Loucy (cell line): ENCODE data around the gene MYOF.
A peak's percentile ranks its signal among the peaks of the same experiment; 100 is the strongest.

Experiments used
- H2AFZ ChIP-seq: fragments of 200-600 bp; sonication (generic); 2 replicates; pipeline ENCODE4 v1.6.0; 2016; ENCODE audit warnings: antibody characterized with exemption, mild to moderate bottlenecking, low read length, moderate library complexity
- H3F3A ChIP-seq: fragments of 200-600 bp; 2 replicates; pipeline ENCODE4 v1.6.0; 2016; ENCODE audit warnings: antibody characterized with exemption, low read depth, mild to moderate bottlenecking
- H3K27me3 ChIP-seq: fragments of 200-600 bp; sonication (generic); 2 replicates; pipeline ENCODE4 v1.6.1; 2014; ENCODE audit warnings: low read length, mild to moderate bottlenecking; ENCODE audit not compliant: insufficient read depth, poor library complexity, severe bottlenecking
- H3K36me3 ChIP-seq: fragments of 200-600 bp; sonication (generic); 2 replicates; pipeline ENCODE4 v1.6.1; 2016; ENCODE audit warnings: low read length; ENCODE audit not compliant: insufficient read depth
- H3K4me1 ChIP-seq: fragments of 200-600 bp; sonication (generic); 2 replicates; pipeline ENCODE4 v1.5.1; 2014; ENCODE audit warnings: low read length, mild to moderate bottlenecking; ENCODE audit not compliant: insufficient read depth, poor library complexity, severe bottlenecking
- H3K4me2 ChIP-seq: fragments of 200-600 bp; sonication (generic); 2 replicates; pipeline ENCODE4 v1.6.0; 2014; ENCODE audit warnings: antibody characterized with exemption, low read length, low read depth, mild to moderate bottlenecking; ENCODE audit not compliant: poor library complexity, severe bottlenecking
- H3K4me3 ChIP-seq: fragments of 200-600 bp; sonication (generic); 2 replicates; pipeline ENCODE4 v1.5.1; 2014; ENCODE audit warnings: low read length, mild to moderate bottlenecking, mixed read lengths; ENCODE audit not compliant: poor library complexity, severe bottlenecking
- H3K79me2 ChIP-seq: fragments of 200-600 bp; sonication (generic); 2 replicates; pipeline ENCODE4 v1.6.1; 2014; ENCODE audit warnings: low read length; ENCODE audit not compliant: insufficient read depth
- H3K9ac ChIP-seq: fragments of 200-600 bp; sonication (generic); 2 replicates; pipeline ENCODE4 v1.6.0; 2014; ENCODE audit warnings: mild to moderate bottlenecking, low read depth, low read length, moderate library complexity; ENCODE audit not compliant: poor library complexity, severe bottlenecking
- H3K9me2 ChIP-seq: fragments of 200-600 bp; sonication (generic); replicated peaks from 2 replicates; pipeline ENCODE4 v1.6.1; 2016; ENCODE audit warnings: low read depth, low read length, mixed read lengths
- H3K9me3 ChIP-seq: fragments of 200-600 bp; sonication (generic); 2 replicates; pipeline ENCODE4 v1.6.1; 2014; ENCODE audit warnings: mild to moderate bottlenecking, antibody characterized with exemption, low read length, low read depth; ENCODE audit not compliant: insufficient read depth
- H4K20me1 ChIP-seq: fragments of 200-600 bp; sonication (generic); 2 replicates; pipeline ENCODE4 v1.6.0; 2014; ENCODE audit warnings: antibody characterized with exemption, low read length, mild to moderate bottlenecking; ENCODE audit not compliant: insufficient read depth, poor library complexity, severe bottlenecking
- CTCF ChIP-seq: fragments of 200-600 bp; sonication (generic); conservative IDR thresholded peaks from 2 replicates; pipeline ENCODE4 v1.5.1; 2014; ENCODE audit warnings: mild to moderate bottlenecking, antibody characterized with exemption, low read length
- EZH2phosphoT487 ChIP-seq: fragments of 200-600 bp; IDR thresholded peaks from 2 replicates; pipeline ENCODE4 v1.6.1; 2018; ENCODE audit warnings: antibody characterized with exemption, mild to moderate bottlenecking, moderate library complexity, borderline replicate concordance

MYOF gene

GRCh38 chr10:93412801-93413200 is 69.3 kb downstream of the MYOF start:
- no peaks in the 10 kb centered on the region for H3K36me3 ChIP-seq
- no peak for TF ChIP-seq EZH2phosphoT487
- no peak for TF ChIP-seq CTCF
- peak overlapping the region; percentile 65 for H3K4me2 ChIP-seq

GRCh38 chr10:93410697-93411348 is 71.3 kb downstream of the MYOF start:
- Histone ChIP-seq H3K9ac (no peak overlapping the region), H3K27me3 (no peaks in the 10 kb centered on the region), H3K36me3 (no peaks in the 10 kb centered on the region), H3K9me2 (no peaks in the 10 kb centered on the region), H3K4me1 (peaks cover 22% of the 10 kb centered on the region), H3K79me2 (no peaks in the 10 kb centered on the region), H3F3A (no peaks in the 10 kb centered on the region; the same call in 1 of the 2 replicates), H3K4me2 (no peak overlapping the region), H3K9me3 (no peaks in the 10 kb centered on the region), H2AFZ (no peak overlapping the region), H4K20me1 (no peaks in the 10 kb centered on the region), H3K4me3 (no peak overlapping the region)
- TF ChIP-seq EZH2phosphoT487 (no peak), CTCF (no peak)

More at GRCh38 chr10:93412801-93413200, 69.3 kb downstream of the MYOF start:
- Histone ChIP-seq H3K27me3 (no peaks in the 10 kb centered on the region), H4K20me1 (no peaks in the 10 kb centered on the region), H3K4me1 (peaks cover 22% of the 10 kb centered on the region), H3K4me3 (peak overlapping the region; percentile 49), H3K9me2 (no peaks in the 10 kb centered on the region), H3K9me3 (no peaks in the 10 kb centered on the region), H3K9ac (peak overlapping the region; percentile 34), H3F3A (no peaks in the 10 kb centered on the region; the same call in 1 of the 2 replicates), H2AFZ (peak overlapping the region; percentile 80), H3K79me2 (no peaks in the 10 kb centered on the region)

GRCh38 chr10:93408783-93409182 is 73.4 kb downstream of the MYOF start:
- Histone ChIP-seq H3K4me1 (peaks cover 19% of the 10 kb centered on the region), H4K20me1 (no peaks in the 10 kb centered on the region), H3K79me2 (no peaks in the 10 kb centered on the region), H3F3A (no peaks in the 10 kb centered on the region; the same call in 1 of the 2 replicates), H3K4me3 (no peak overlapping the region), H3K9me3 (no peaks in the 10 kb centered on the region), H3K4me2 (no peak overlapping the region), H3K9me2 (no peaks in the 10 kb centered on the region), H3K36me3 (no peaks in the 10 kb centered on the region), H2AFZ (no peak overlapping the region), H3K9ac (no peak overlapping the region), H3K27me3 (no peaks in the 10 kb centered on the region)
- TF ChIP-seq CTCF = no peak
- TF ChIP-seq EZH2phosphoT487 = no peak
